ENCODE measurements around the gene ITPR1. TPM values are rescaled to one million over a fixed set of nuclear protein-coding genes. Genes with fewer than 3 reads are reported as not detected.

Gene ITPR1
- total RNA-seq, 1 donor from 2014 or later = 22.6 TPM

DNA sequence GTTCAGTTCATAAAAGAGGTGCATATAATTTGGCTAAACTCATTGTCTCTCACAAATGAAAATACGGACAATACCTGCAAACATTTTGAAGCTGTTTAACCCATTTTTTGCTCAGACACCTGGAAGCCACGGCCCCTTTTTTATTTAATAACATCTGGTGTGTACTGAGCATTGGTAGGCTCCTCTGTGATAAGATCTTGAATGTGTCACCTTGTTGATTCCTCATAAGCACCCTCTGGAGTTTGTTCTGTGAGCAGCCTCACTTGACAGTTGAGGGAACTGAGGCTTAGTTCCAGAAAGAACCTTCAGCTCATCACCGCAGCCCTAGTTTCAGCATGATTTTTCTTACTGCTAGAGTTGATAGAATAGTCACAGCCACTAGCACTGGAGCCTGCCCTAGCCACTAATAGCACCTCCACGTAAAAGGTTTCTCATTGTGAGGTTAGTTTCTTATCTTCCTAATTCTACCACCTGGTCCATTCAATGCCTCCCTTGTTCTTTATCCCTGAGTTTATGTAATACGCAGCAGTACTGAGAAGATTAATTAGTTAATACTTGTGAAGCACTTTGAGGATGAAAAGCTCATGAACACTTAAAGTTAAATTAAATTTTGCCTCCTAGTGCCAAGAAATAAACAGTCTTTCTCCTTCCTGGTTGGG lies 71.9 kb downstream of the ITPR1 start:
- no peak for DNase-seq (ENCODE audit: low read depth in 2 of 2)

DNA sequence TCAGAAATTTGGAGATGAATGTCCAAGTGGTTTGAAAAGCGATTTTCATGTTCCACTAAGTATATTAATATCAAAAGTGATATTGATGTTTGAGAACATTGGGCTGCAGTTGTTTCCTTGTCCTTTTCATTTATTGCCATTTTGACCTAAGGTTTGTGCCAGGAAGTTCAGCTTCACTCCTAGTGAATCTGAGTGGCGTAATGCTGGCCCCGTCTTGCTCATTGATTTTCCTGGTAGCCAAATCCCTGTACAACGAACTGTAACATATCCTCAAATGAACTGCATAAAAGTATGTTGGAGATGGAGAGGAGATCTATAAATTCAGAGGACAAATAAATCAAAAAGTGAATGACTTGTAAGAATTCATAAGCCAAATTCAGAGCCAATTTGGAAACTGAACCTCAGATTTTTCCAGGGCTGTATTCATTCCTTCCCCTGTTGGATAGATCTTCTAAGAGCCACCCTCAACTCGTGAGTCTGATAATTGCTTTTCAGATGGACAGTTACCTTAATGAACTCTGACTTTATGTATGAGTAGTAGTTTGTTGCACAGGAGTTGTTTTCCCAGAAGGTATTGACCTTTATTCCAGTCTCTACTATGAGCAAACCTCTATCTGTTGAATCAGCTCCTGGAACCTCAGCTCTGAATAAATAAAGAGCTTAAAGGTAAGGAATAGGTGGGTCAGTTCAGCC lies 72.8 kb downstream of the ITPR1 start:
- DNase-seq (ENCODE audit: low read depth in 2 of 2) = no peak

- no peak for DNase-seq (ENCODE audit: low read depth in 2 of 2)
These were observed 75.7 kb downstream of the ITPR1 start for GRCh38 chr3:4568841-4569240.

DNA sequence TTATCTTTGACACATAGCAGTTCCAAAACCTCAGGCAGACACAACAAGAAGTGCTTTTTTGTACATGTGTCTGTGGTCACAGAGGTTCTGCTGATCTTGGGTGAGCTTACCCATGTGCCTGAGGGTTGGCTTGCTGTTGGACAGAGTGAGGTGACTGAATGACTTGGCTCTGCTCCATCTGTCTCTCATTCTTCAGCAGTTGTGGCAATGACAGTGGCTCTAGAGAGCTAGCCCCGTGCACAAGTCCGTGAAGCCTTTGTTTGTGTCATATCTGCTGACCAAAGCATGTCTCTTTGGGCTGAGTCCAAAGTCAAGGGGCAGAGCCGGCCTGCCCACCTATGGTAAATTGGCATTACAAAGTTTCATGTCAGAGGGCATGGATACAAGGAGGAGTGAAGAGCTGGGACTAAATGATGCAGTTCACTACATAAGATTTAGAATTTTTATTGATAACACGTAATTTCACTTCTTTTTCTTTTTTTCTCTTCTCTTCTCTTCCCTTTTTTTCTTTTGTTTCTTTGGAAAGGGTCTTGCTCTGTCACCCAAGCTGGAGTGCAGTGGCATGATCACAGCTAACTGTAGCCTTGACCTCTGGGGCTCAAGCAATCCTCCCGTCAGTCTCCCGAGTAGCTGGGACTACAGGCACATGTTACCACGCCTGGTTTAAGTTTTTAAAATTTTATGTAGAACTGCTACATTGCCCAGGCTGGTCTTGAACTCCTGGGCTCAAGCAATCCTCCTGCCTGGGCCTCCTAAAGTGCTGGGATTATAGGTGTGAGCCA lies 77.9 kb downstream of the ITPR1 start:
- DNase-seq (ENCODE audit: low read depth in 2 of 2) = peak in 1 of 2 donors; percentile 28

GRCh38 chr3:4571690-4572334 lies 78.7 kb downstream of the ITPR1 start:
- peak; percentile 25 to 31 for DNase-seq (ENCODE audit: low read depth in 2 of 2)

GRCh38 chr3:4573153-4573552 lies 80.0 kb downstream of the ITPR1 start:
- DNase-seq (ENCODE audit: low read depth in 2 of 2) = no peak

GRCh38 chr3:4574426-4574965 lies 81.3 kb downstream of the ITPR1 start:
- DNase-seq (ENCODE audit: low read depth in 2 of 2) = no peak

GRCh38 chr3:4575381-4575780 lies 82.2 kb downstream of the ITPR1 start:
- DNase-seq (ENCODE audit: low read depth in 2 of 2) = no peak

DNA sequence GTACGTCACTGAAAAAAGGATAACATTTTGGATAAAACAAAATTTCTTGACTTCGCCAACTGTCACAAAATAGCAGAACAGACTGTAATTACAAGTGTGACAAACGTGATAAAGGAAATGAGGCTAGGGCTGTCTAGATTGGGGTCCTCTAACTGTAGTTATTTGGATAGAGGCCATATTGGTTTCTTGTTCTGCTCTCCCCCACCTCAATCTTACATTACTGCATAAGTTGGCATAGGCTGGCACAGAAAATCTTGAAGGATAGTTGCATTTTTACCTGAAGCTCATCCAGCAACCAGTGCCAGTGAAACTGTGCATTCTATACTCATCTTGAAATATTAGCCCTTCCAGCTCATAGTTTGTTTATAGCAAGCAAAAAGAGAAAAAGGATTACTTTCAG lies 84.6 kb downstream of the ITPR1 start:
- DNase-seq (ENCODE audit: low read depth in 2 of 2) = no peak

GRCh38 chr3:4580346-4581123 lies 87.4 kb downstream of the ITPR1 start:
- no peak for DNase-seq (ENCODE audit: low read depth in 2 of 2)

DNA sequence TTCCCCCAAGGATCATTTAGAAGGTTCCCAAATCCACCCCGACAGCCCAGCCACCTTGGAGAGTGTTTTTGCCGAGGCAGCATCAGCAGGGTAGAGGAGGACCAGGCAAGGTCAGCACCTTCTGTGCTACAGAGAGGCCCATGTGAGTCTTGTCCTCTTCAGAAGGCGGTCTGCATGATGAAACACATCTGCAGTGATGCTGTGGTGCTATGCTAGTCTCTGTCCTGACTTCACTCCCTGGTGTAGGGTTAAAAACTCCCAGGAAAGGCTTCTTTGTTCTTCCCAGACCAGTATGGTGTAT lies 87.9 kb downstream of the ITPR1 start:
- DNase-seq (ENCODE audit: low read depth in 2 of 2) = no peak

DNA sequence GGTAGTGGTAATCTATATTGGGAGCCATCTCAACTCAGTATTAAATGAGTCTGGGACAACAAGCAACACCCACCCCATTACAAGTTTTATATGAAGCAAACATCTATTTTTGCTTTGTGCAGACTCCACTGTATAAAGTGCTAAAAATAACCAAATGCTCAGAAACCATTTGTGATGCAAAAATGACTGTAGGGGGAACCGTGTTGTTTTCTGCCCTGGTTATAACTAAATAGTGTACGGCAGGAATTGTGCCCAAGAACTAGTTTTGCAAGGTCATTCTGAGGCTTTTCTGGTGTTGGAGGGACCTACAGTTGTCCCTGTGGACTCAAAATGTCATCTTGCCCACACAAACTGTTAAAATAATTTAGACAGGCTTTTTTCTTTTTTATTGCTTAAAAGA lies 88.3 kb downstream of the ITPR1 start:
- DNase-seq (ENCODE audit: low read depth in 2 of 2) = no peak

DNA sequence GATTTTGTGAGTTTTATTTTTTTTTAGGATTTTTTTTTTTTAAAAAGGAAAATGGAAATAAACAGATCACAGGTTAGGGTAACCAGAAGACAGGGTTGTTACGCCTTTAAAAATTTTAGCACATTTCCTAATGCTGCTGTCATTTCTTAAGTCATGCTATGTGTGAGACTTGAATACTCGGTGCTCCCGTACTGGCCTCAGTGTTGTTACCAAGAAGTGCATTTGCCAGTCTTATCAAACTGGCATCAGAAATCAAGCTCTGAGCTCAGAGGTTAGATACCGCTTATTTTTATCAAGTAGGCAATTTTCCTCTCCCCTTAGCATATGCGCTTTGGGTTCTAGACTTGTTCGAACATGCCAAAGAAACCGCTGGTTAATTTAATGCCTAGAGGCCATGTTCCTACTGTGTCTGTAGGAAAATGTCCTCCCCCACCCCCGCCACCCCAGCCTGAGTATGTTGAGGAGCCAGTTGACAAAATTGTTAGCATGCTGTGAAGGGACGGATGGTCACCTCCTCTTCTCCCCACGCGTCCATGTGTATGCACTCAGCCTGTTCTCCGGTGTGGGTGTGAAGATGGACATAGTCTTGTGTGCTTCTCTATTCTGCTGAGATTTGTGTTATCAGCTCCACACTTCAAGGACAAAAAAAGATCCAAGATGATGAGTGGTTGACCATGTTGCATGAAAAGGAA lies 88.9 kb downstream of the ITPR1 start:
- DNase-seq (ENCODE audit: low read depth in 2 of 2) = no peak

DNA sequence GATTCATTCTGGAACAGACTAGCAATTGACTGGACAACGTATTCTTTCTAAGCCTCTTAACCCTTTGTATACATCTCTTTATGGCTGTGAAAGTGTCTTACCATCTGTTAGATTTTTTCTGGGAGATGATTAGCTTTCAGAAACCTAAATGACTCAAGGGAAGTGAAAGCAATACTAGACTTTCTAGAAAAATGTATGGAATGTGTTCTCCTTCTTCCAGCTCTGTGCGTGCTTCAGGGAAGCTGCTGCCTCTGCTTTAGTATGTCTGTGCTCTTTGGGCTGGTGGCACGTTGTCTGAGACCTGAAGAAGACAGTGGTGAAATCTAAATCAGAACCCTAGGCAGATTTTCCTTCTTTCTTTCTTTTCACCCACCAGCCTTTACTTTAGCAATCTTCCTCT lies 89.5 kb downstream of the ITPR1 start:
- DNase-seq (ENCODE audit: low read depth in 2 of 2) = peak in 1 of 2 donors; percentile 14

DNA sequence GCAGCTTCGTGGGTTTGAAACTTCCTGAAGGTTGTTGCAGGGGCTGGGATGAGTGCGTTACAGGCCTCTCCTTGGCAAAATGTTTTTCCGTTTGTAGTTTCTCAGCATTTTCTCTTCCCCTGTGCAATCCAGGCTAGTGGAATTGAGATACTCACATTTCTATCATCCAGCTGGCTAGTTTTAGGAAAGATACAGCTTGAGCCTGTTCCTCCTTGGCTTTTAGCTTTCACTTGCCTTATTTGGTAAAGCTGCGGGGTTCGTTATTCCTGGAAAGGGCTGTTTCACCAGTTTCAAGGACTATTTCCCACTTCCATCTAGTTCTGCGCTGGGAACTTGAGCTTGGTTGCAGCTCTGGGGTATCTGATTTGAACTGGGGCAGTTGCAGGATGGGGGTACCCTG lies 90.3 kb downstream of the ITPR1 start:
- DNase-seq (ENCODE audit: low read depth in 2 of 2) = no peak

DNA sequence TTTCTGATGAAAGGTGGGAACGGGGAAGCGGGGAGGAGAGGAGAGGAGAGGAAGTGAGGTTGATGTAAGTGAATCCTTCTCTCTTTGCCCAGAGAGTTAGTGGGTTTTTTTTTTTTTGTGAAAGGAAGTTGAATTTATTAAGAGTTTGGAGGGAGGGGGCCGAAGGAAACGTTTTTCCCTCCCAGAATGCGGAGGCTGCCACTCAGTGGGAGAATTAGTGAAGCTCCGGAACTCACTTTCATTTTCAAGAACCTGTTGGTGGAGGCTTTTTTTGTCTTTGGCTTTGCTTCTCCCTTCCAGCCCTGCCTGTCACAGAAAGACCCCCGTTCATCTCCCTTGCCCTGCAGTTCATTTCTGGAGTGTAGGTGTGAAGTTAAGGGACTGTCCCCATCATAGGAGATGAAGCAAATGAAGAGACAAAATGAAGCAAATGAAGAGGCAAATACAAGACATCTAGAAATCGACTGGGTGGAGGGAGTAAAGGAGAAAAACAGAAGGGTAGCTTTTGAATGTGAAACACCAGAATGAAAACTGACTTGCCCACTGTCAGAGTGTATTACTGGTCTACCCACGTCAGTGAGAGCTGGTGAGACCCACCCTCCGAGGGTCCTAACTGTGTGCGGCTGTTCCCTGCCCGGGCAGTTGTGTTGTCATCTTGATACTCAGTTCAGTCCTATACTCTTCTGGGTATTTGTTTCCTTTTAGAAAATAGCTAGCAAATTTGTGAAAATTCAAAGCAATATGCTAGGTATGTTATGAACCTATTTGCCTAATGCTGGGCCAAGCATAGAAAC lies 91.5 kb downstream of the ITPR1 start:
- DNase-seq (ENCODE audit: low read depth in 2 of 2) = peak in 1 of 2 donors; percentile 43

DNA sequence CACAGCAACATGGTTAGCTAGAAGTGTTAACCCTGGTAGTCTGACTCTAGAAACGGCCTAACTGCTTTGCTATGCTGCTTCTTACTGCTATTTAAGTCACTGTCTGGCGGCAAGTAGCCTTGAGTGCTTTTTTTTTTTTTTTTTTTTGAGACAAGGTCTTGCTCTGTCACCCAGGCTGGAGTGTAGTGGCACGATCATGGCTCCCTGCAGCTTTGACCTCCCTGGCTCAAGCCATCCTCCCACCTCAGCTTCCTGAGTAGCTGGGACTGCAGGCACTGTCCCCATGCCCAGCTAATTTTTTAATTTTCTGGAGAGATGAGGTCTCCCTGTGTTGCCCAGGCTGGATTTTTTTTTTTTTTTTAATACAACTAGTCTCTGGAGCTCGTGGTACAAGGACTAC lies 93.2 kb downstream of the ITPR1 start:
- no peak for DNase-seq (ENCODE audit: low read depth in 2 of 2)

- no peak for DNase-seq (ENCODE audit: low read depth in 2 of 2)
These were observed 94.1 kb downstream of the ITPR1 start for GRCh38 chr3:4587061-4587837.

- DNase-seq (ENCODE audit: low read depth in 2 of 2) = no peak
These were observed 94.6 kb downstream of the ITPR1 start for GRCh38 chr3:4587838-4588105.

Data from lung microvascular endothelial cell (primary cell).